Measurements from ENCODE around the gene PLXNA2.

The PLXNA2 gene

DNA sequence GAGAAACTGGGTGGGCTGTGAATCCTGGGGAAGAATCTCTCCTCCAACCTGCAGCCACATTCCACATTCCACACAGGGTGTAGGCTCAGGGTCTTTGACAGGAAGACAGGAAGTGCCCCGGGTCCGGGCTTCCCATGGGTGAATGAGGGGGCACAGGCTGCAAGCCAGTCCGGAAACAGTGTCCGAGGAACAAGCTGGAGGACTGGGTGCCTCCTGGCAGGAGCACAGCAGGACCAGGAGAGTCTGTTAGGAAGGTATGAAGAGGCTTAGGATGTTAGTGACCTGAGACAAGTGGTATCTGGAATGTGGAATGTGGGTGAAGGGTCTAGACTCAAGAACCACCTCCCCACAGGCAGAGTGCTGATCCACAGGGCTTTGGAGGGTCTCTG is 212.3 kb downstream of the PLXNA2 start:
- no peak for DNase-seq (ENCODE audit: low read depth in 2 of 3, low spot score in 1 of 3)

GRCh38 chr1:208031316-208031931 is 212.8 kb downstream of the PLXNA2 start:
- no peak for DNase-seq (ENCODE audit: low read depth in 2 of 3, low spot score in 1 of 3)

DNA sequence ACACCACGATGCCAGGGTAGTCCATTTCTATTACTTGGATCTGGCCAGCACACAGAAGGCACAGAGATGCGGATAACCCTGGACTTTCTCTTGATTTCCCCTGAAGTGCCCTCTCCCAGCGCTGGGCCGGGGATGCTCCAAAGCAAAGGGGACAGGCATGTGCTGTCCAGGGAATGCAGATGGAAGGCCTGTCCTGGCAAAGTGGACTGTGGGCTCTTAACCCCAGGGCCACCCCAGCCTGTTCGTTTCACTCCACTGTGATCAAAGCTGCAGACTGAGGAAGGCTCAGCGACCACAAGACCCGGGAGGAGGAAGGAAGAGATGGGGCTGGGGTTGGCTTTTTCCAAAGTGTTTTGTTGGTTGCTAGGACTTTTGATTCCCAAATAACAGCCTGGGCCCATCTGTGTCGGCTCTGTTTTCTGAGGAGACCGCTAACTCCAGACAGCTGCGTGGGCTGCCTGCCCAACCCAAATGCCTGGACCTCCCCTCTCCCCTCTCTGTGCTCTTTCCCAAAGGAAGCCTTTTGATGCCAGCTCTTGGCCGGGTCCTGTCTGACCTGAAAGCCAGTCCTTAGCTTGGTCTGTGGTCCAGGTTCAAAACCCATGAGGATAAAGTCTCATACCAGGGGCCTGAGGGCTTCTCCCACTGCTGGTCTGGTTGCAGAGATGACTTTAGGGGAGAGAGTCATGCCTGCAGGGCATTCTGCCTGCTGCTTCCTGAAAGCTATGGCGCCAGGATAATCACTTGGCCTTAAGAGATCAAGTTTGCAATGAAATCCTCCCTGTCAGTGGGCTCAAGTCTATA is 213.7 kb downstream of the PLXNA2 start:
- no peak for DNase-seq (ENCODE audit: low read depth in 2 of 3, low spot score in 1 of 3)

- DNase-seq (ENCODE audit: low read depth in 2 of 3, low spot score in 1 of 3) = no peak
Observed at GRCh38 chr1:208029381-208030287, 214.6 kb downstream of the PLXNA2 start.

- DNase-seq (ENCODE audit: low read depth in 2 of 3, low spot score in 1 of 3) = no peak
Observed at GRCh38 chr1:208028526-208028925, 215.7 kb downstream of the PLXNA2 start.

- no peak for DNase-seq (ENCODE audit: low read depth in 2 of 3, low spot score in 1 of 3)
Observed at GRCh38 chr1:208027861-208028260, 216.3 kb downstream of the PLXNA2 start.

GRCh38 chr1:208026880-208027438 is 217.2 kb downstream of the PLXNA2 start:
- no peak for DNase-seq (ENCODE audit: low read depth in 2 of 3, low spot score in 1 of 3)

DNA sequence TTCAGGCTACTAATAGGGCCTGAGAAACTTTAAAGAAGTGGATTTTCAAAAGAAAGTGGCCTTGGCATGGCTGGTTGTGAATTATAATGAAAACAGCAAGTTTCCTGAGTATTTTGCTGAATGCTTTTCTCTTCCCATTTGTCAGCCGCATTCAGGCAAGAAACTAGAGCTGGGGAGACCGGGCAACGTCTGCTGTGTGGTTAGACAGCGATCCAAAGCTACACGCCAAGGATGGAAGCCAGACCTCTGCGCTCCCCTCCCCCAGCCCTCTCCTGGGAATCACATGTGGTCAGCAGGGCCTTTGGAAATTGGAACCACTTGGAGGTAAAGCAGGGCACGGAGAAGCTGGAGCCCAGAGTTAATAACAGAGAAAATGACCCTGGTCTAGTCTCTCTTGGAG is 219.2 kb downstream of the PLXNA2 start:
- DNase-seq (ENCODE audit: low read depth in 2 of 3, low spot score in 1 of 3) = no peak

DNA sequence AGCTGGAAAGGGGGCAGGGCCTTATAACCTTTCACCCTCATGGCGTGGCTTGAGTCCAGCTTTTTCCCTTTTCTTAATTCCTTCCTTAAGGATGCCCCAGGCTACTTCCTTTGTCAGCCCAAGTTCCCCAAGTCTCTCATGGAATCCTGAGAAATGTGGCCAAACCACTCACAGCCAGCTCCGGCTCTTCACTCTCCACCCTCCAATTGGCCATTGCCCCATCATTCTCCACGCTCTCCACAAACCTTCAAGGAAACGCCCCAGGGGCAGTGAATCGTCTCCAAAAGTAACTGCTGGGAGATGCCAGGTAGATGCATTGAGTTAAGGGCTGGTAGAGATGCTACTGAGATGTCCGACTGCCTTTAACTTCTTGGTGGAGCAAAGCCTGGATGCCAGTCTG is 219.8 kb downstream of the PLXNA2 start:
- no peak for DNase-seq (ENCODE audit: low read depth in 2 of 3, low spot score in 1 of 3)

DNA sequence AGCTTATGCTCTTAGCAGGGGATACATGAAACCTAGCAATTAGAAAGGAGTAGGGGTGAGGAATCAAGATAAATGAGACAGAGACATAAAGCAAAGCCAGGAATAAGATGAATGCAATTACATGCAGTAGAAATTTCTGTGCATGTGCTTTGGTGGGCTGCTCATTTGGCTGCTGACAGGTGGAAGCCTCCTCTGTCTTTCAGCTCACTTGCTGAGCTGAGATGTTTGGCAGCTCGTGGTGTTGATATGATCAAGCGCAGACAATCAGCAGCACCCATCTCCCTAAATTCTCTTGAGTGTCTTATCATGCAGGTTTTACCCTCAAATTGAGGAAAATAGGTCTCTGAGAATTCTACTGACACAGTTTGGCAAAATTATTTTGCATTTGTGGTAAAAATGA is 224.9 kb downstream of the PLXNA2 start:
- no peak for DNase-seq (ENCODE audit: low read depth in 2 of 3, low spot score in 1 of 3)

DNA sequence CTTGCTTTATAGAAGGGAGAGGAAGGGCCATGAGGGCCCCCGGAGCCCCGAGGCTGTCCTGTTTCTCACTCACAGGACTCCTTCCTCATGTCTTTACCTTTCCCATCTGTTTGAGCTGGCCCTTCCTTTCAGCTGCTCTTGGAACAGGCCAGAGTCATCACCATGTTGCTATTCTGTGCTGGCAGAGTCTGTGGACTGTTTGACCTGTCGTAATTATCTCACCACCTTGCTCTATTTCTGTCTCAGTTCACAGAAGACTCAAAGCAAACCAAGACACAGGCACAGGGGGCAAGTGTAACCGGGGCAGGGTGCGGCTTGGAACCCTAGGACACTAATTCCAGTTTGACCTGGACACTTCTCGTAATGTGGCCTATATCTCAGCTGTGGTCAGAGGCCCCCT is 228.9 kb downstream of the PLXNA2 start:
- no peak for DNase-seq (ENCODE audit: low read depth in 2 of 3, low spot score in 1 of 3)

GRCh38 chr1:208013210-208013609 is 231.0 kb downstream of the PLXNA2 start:
- no peak for DNase-seq (ENCODE audit: low read depth in 2 of 3, low spot score in 1 of 3)

DNA sequence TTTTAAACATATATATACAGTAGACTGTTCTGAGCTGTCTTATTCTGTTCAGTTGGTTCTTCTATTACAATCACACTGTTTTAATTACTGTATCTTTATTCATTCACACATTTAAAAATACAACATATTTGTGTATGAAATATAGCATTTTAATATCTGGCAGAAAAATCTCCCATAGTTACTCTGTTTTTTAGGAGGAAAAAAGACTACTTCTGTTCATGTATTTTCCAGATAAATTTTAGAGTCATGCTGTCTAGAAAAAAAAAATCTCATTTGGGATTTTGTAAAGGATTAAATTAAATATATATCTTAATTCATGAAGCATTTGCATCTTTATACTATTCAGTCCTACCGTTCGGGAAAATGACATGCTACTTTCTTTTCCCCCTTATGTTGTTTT is 231.5 kb downstream of the PLXNA2 start:
- no peak for DNase-seq (ENCODE audit: low read depth in 2 of 3, low spot score in 1 of 3)

DNA sequence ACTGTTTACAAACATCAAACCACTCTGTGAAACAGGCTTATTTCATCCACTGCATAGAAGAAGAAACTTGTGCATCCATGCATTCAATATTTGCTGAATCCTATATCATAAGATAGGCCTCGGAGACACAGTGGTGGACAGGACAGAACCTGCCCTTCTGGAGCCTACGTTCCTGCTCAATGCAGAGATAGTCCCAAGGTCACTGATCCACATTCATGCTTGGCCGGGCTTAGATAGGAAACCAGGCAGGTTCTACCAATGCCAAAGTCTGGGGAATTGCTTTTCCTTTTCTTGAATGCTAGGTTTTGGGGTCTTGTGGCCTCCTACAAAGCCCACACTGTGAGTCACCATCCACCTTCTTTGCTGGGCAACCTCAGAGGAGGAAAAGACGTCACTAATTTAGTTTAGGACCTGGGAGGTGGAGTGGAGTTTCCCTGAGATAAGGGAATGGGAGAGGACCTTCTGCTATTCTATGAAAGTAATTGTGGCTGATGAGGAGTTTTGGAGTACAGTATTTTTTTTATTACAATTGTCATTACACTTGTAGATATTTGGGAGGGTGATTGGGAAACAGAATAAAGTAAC is 233.6 kb downstream of the PLXNA2 start:
- no peak for DNase-seq (ENCODE audit: low read depth in 2 of 3, low spot score in 1 of 3)

GRCh38 chr1:208009706-208010444 is 234.3 kb downstream of the PLXNA2 start:
- DNase-seq (ENCODE audit: low read depth in 2 of 3, low spot score in 1 of 3) = no peak

GRCh38 chr1:208009303-208009702 is 234.9 kb downstream of the PLXNA2 start:
- DNase-seq (ENCODE audit: low read depth in 2 of 3, low spot score in 1 of 3) = no peak

GRCh38 chr1:208008534-208008933 is 235.7 kb downstream of the PLXNA2 start:
- no peak for DNase-seq (ENCODE audit: low read depth in 2 of 3, low spot score in 1 of 3)

GRCh38 chr1:208007938-208008342 is 236.2 kb downstream of the PLXNA2 start:
- no peak for DNase-seq (ENCODE audit: low read depth in 2 of 3, low spot score in 1 of 3)

- no peak for DNase-seq (ENCODE audit: low read depth in 2 of 3, low spot score in 1 of 3)
Observed at GRCh38 chr1:208007319-208007937, 236.8 kb downstream of the PLXNA2 start.

Data from stimulated activated CD4-positive, alpha-beta T cell treated with anti-CD3 and anti-CD28 coated beads, Interleukin-12 subunit alpha, Interleukin-12 subunit beta, amount 100 ng/mL, for 48 hours (primary cell).